ENCODE measurements around the gene CRYGB.

The CRYGB gene, protein sequence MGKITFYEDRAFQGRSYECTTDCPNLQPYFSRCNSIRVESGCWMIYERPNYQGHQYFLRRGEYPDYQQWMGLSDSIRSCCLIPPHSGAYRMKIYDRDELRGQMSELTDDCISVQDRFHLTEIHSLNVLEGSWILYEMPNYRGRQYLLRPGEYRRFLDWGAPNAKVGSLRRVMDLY

DNA sequence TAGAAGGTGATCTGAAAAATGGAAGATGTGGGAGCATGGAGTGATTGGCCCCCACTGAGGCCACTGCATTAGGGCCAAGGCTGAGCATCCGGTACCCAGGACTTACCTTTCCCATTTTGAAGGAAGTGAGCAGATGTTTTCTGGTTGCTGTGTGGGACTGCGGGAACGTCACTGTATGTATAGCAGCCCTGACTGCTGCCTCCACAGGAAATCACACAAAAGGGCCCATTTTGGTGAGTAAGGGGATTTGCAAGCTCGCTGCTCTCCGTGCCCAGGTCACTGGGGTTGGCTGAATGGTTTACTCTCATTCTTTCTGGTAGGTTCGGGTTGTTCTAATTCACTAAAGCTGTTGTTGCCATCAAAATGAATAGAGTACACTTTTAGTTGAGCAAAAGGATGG, at the start of gene CRYGB:
Gene CRYGB (minus strand): TSS at position 153 of the 400 bp plus-strand sequence. CDS start 38 bp downstream, at position 115.
- no peak for DNase-seq (ENCODE audit: low read depth)

DNA sequence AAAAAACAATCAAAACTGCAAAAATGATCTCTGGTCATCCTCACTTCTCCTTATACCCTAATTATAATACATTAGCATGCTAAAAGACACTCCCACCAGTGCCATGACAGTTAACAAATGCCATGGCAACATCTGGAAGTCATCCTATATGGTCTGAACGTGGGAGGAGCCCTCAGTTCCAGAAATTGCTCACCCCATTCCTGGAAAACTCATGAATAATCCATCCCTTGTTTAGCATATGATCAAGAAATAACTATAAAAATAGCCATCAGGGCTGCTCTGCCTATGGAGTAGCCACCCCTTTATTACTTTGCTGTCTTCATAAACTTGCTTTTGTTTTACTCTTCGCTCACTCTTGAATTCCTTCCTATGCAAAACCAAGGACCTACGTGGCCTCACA, 49.6 kb upstream of the CRYGB start:
- DNase-seq (ENCODE audit: low read depth): no peak

DNA sequence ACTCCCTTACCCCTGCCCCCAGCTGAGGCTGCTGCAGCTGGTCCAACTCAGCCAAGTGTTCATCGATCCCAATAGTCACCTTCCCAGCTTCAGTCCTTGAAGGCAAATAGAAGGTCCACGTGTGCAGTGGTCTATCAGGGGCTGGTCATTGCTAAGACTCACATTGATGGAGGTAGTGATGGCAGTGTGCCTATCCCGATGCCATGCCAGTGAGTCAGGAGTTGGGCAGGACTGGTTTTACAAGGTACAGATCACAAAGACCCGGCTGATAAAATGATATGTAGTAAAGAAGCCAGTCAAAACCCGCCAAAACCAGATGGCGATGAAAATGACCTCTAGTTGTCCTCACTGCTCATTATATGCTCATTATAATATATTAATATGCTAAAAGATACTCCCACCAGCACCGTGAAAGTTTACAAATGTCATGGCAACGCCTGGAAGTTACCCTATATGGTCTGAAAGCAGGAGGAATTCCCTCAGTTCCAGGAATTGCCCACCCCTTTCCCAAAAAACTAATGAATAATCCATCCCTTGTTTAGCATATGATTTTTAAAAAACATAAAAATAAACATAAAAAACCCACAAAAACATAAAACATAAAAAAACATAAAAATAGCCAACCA, 46.8 kb upstream of the CRYGB start:
- no peak for DNase-seq (ENCODE audit: low read depth)

GRCh38 chr2:208189810-208190503, 44.0 kb upstream of the CRYGB start, which contains the start of gene C2orf80:
Gene C2orf80 (minus strand): TSS chr2:208190030. CDS start chr2:208186986, 3,044 bp downstream.
- DNase-seq (ENCODE audit: low read depth): no peak

- no peak for DNase-seq (ENCODE audit: low read depth)
Measured at GRCh38 chr2:208189069-208189809, 43.3 kb upstream of the CRYGB start.

DNA sequence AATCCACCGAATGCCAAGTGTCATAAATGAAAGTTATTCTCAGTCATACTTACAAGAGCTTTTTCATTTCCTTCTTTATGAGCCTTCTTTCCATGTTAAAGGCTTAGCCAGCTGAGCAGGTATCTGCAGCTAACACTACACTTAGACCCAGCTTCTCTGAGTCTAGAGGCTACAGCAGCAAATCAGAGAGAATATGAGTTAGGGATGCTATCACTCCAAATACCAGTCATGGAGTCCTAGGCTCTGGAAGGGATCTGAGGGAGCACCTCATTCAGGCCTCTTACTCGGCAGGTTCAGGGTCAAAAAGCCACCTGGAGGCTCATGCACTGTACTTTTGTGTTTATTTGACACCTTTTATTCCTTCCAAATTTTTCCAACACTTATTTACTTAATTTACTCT, 40.9 kb upstream of the CRYGB start:
- DNase-seq (ENCODE audit: low read depth): no peak

- no peak for DNase-seq (ENCODE audit: low read depth)
Measured at GRCh38 chr2:208186465-208186864, 40.5 kb upstream of the CRYGB start.

DNA sequence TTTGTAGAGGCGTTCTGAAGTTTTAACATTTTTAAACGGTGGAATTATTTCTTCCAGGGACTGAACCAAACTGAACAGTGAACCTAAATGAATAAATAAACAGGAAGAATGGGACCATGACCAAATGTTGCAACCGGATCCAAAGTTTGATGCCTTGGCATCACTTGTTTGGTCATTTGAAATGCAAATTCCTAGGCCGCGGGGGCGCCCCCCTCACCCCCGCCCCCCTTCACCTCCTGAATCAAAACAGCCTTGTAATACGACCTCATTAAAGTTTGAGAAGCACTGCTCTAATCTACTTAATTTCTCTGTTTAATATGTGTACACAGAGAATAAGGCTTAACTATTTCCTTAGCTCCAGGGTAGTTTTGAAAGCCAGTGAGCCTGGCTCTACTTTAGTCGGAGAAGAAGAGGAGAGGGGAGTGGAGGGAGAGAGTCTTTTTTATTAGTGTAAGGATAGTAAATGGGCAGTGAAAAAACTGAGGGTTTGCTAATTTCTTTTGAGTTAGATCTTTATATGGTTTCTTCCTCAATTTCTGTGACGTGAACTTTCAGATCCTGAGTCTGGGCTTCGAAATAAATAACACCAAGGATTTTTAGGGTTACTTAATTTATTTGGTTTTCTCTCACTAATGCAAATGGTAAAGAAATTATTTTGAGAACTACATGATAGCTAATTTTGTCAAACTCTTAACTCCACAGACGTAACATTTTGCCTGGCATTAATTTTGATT, 38.2 kb upstream of the CRYGB start:
- DNase-seq (ENCODE audit: low read depth): no peak

GRCh38 chr2:208183526-208183925, 37.6 kb upstream of the CRYGB start:
- DNase-seq (ENCODE audit: low read depth): no peak

GRCh38 chr2:208182835-208183234, 36.9 kb upstream of the CRYGB start:
- no peak for DNase-seq (ENCODE audit: low read depth)

DNA sequence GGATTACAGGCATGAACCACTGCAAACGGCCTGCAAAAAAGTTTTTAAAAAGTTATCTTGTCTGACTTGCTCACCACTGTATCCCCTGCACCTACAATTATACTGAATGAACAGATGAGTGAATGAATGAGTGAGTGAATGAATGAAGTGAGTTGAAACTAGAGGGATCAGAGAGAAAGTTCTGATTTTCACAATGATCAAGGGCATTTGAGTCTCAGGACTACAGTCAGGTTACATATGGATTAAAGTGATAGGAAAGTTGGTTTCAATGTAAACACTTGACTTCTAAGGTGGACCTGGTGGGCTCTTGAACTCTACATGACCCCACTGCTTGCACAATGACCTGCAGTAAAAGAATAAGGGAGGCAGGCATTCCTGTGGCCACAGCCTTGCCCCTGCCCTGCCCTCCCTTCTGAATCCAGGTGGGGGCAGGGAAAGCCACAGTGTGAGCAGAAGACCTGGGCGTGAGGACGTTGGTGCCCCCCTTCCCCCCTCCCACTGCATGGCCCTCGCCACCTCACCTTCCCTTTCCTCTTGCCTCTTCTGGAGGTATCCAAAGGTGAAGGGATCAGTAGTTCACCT, 33.2 kb upstream of the CRYGB start:
- DNase-seq (ENCODE audit: low read depth): peak; percentile 16

DNA sequence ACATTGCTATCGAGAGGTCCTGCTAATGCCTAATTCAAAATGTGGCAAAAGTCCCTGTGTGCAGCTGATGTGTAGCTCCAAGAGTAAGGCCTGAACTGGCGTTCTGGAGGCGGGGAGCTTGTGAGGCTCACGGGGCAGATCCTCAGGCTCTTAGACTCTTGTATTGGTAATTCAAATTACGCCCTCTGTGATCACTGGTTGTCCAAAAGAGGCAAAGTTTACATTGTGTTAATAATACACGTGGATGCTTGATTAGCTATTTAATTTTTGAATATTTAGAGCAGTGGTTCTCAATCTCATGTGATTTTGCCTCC, 29.8 kb upstream of the CRYGB start:
- DNase-seq (ENCODE audit: low read depth): no peak

DNA sequence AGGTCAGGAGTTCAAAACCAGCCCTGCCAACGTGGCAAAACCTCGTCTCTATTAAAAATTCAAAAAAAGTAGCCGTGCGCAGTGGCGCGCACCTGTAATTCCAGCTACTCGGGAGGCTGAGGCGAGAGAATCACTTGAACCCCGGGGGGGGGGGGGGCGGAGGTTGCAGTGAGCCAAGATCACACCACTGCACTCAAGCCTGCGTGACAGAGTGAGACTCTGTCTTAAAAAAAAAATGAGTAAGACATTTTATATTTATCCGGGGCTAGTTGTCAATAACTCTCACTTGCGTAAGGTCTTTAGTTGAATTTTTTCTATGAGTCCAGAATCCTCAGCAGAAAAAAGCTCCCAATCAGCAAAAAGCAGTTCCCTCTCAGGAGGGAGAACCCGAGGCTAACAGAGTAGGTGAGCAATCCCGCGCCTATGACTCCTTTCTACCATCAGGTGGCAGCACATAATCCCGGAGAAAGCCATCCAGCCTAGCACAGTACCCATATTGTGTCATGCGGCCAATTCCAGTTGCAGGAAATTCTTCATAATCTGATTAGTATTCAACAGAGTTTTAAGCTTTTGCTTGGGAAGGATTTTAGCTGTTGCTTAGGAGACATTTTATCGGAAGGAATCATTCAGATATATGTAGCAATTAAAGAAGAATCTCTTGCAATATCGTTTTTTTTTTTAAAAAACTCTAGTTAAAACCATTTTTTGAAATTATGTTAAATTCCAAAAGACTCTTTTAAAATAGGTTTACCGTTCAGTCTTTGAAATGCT, 29.3 kb upstream of the CRYGB start:
- peak; percentile 80 for DNase-seq (ENCODE audit: low read depth)

DNA sequence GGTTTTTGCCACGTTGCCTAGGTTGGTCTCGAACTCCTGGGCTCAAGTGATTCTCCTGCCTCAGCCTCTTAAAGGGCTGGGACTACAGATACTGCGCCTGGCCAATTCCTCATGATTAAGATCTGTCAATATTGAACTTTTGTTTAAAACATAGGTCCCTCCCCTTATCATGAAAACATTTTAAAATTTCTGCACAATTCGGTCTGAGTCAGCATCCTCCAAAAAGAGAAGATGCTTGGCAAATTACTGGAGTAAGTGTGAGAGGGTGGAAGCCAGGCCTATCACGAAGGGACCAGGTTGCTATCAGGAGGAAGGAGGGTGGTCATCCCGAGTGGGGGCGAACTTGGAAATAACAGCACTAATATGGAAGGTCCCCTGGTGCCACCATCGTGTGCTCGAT, 28.2 kb upstream of the CRYGB start:
- no peak for DNase-seq (ENCODE audit: low read depth)

DNA sequence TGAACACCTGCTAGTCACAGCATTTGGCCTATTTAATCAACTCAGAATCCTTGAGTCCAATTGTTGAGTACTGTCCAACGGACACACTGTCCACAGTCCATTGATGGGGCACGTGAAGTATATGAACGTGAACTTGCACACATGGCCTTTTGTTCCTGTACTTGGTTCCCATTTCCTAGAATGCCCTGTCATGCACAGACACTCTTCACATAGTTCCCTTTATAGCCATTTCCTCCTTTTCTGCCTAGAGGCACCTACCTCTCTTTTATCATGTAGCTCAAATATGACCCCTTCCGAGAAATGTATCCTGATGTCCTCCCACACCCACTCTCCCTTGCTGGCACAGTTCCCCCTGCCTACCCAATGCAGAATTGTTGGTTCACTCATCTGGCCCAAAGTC, 26.2 kb upstream of the CRYGB start:
- no peak for DNase-seq (ENCODE audit: low read depth)

- DNase-seq (ENCODE audit: low read depth): no peak
Measured at GRCh38 chr2:208164951-208165755, 19.2 kb upstream of the CRYGB start.

DNA sequence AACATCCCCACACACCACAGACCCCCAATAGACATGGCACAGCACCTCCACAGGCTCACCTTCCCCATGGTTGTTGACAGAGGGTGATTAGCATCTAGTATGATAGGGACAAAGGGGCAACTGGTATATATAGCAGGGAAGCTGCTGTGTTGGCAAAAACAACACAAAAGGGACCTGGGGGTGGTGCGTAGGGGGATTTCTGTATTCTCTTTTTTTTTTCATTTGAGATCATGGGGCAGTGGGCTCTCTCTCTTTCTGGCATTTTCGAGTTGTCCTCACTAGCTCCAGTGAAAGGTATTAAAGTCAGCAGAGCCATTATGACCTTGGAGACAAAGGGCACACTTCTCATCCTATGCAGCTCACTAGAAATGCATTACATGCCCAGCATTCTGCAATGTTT, 17.5 kb upstream of the CRYGB start, which contains the start of gene CRYGA:
Gene CRYGA (minus strand): TSS at position 101 of the 400 bp plus-strand sequence. CDS start 33 bp downstream, at position 68.
- no peak for DNase-seq (ENCODE audit: low read depth)

DNA sequence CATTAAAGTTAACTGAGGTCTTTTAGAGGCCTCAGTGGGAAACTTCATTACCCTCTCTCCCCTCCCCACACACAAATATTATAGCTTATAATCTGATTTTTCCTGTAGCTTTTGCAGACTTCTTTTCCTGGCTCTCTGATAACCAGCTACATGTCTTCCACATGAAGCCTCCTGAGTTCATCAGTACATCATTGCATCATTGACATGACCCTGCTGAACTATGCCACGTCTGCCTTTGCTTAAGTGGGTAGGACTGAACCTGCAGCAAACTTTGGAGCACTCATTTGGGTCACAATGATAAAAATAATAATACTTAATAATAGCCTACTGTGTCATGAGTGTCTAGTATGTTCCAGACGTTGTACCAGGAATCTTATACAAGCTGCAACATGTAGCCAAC, 10.5 kb upstream of the CRYGB start:
- no peak for DNase-seq (ENCODE audit: low read depth)

- DNase-seq (ENCODE audit: low read depth): no peak
Measured at GRCh38 chr2:208153156-208153555, 7.2 kb upstream of the CRYGB start.

- no peak for DNase-seq (ENCODE audit: low read depth)
Measured at GRCh38 chr2:208150956-208151355, 5.0 kb upstream of the CRYGB start.

Data from iris pigment epithelial cell (primary cell).